ENCODE results near the gene UNC13A. TPM values are rescaled to one million over a fixed set of nuclear protein-coding genes. Genes with fewer than 3 reads are reported as not detected.

UNC13A gene
- total RNA-seq, 1 experiment from 2014 or later, result 0.18 TPM

DNA sequence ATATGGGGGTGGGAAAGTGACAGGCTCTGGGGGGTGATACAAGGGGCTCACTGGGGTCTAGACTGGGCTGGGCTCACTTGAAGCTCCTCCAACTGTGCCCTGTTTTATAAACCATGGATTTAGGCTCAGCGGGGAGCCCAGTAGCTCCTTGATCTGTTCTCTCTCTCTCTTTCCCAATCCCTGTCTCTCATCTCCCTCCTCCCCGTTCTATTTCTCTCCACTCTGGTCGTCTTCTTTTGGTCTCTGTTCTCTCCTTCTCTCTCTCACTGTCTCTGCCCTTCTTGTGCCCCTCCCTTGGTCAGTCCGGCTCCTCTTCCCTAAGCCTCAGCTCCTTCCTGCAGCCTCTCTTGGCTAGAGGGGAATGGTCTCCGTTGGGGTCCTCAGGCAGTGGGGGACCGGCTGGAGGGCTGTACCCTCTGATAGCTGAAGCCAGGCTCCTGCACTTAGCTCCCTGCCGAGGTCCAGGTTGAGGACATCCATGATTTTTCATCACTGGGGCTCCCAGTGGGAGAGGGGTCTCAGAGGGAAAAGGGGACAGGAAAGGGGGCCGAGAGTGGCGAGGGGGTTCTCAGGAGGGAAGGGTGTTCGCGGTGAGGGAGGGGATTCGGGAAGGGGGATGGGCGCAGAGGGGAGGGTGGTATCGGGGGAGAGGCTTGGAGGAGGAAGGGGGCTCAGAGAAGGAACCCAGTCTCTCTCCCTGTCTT lies 8.5 kb downstream of the UNC13A start:
- no TSS peak for BruUV-seq (replicated peaks)
- DNase-seq, result no peak
- Mint-ChIP-seq H3K9me3 (ENCODE audit: unreplicated experiment) (no peaks in the 10 kb centered on the region), H3K4me1 (ENCODE audit: low read depth, unreplicated experiment) (no peaks in the 10 kb centered on the region), H3K27me3 (ENCODE audit: insufficient read depth, unreplicated experiment) (peaks cover 21% of the 10 kb centered on the region), H3K4me3 (ENCODE audit: unreplicated experiment) (peak overlapping the region; percentile 32), H3K36me3 (ENCODE audit: insufficient read depth, unreplicated experiment) (no peaks in the 10 kb centered on the region), H3K27ac (ENCODE audit: unreplicated experiment) (no peak overlapping the region)
- H3K4me1 ChIP-seq, result no peaks in the 10 kb centered on the region
- no peaks in the 10 kb centered on the region for H3K27me3 ChIP-seq (replicated peaks; ENCODE audit: control insufficient read depth, insufficient read depth, low read length)
- no peaks in the 10 kb centered on the region for H3K9me3 ChIP-seq
- TF ChIP-seq, protein P1, sequence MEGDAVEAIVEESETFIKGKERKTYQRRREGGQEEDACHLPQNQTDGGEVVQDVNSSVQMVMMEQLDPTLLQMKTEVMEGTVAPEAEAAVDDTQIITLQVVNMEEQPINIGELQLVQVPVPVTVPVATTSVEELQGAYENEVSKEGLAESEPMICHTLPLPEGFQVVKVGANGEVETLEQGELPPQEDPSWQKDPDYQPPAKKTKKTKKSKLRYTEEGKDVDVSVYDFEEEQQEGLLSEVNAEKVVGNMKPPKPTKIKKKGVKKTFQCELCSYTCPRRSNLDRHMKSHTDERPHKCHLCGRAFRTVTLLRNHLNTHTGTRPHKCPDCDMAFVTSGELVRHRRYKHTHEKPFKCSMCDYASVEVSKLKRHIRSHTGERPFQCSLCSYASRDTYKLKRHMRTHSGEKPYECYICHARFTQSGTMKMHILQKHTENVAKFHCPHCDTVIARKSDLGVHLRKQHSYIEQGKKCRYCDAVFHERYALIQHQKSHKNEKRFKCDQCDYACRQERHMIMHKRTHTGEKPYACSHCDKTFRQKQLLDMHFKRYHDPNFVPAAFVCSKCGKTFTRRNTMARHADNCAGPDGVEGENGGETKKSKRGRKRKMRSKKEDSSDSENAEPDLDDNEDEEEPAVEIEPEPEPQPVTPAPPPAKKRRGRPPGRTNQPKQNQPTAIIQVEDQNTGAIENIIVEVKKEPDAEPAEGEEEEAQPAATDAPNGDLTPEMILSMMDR (IDR thresholded peaks at IDR 0.05; ENCODE audit: insufficient read depth in 1 of 2, low read depth in 1 of 2, low read length in 1 of 2, severe bottlenecking in 1 of 2, unreplicated experiment in 1 of 2), result no peak
- POLR2A ChIA-PET, result no interaction called here
- CTCF ChIA-PET, result no interaction called here
- no peak overlapping the region for H3K4me3 ChIP-seq (ENCODE audit: low read depth, low read length)
- H3K36me3 ChIP-seq (ENCODE audit: control insufficient read depth, insufficient read depth, low read length), result no peaks in the 10 kb centered on the region
- intact Hi-C loops (cut with micrococcal nuclease; ENCODE audit: unreplicated experiment), result loop anchor here (1.0 to 5.0 kb wide), 2 partner anchors 33 to 88 kb away; no protein-coding TSS in a partner anchor

- DNase-seq, result no peak
- POLR2A ChIA-PET, result no interaction called here
- intact Hi-C loops (cut with micrococcal nuclease; ENCODE audit: unreplicated experiment), result loop anchor here (1.0 to 5.0 kb wide), 2 partner anchors 33 to 88 kb away; no protein-coding TSS in a partner anchor
- H3K4me1 Mint-ChIP-seq (ENCODE audit: low read depth, unreplicated experiment), result no peaks in the 10 kb centered on the region
- H3K4me3 Mint-ChIP-seq (ENCODE audit: unreplicated experiment), result no peak overlapping the region
- Histone ChIP-seq H3K4me3 (ENCODE audit: low read depth, low read length) (no peak overlapping the region), H3K4me1 (no peaks in the 10 kb centered on the region), H3K27me3 (replicated peaks; ENCODE audit: control insufficient read depth, insufficient read depth, low read length) (no peaks in the 10 kb centered on the region), H3K36me3 (ENCODE audit: control insufficient read depth, insufficient read depth, low read length) (no peaks in the 10 kb centered on the region), H3K9me3 (no peaks in the 10 kb centered on the region)
- no peak overlapping the region for H3K27ac Mint-ChIP-seq (ENCODE audit: unreplicated experiment)
- CTCF ChIA-PET, result no interaction called here
- no peaks in the 10 kb centered on the region for H3K9me3 Mint-ChIP-seq (ENCODE audit: unreplicated experiment)
- TF ChIP-seq, protein P1 (IDR thresholded peaks at IDR 0.05; ENCODE audit: insufficient read depth in 1 of 2, low read depth in 1 of 2, low read length in 1 of 2, severe bottlenecking in 1 of 2, unreplicated experiment in 1 of 2), result no peak
- BruUV-seq (replicated peaks), result no TSS peak
- H3K36me3 Mint-ChIP-seq (ENCODE audit: insufficient read depth, unreplicated experiment), result no peaks in the 10 kb centered on the region
- H3K27me3 Mint-ChIP-seq (ENCODE audit: insufficient read depth, unreplicated experiment), result peaks cover 21% of the 10 kb centered on the region
Observed at GRCh38 chr19:17678836-17679235, 9.3 kb downstream of the UNC13A start.

DNA sequence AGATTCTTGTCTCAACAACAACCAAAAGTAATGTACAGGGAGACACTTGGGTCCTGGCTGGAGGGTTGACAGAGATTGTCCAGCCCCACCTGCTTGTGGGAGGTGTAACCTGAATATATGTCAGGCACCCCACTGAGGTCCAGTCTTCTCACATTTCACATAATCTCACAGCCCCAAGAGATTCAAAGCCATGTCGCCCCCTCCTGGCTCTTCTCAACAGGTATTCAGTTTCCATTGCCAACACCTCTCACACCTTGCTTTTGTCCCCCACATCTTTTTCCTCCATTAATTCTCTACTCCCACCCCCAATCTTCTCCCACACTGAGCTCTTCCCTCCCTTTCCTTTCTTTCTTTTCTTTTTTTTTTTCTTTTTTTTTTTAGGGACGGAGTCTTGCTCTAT lies 11.2 kb downstream of the UNC13A start:
- no peak for DNase-seq
- no peak overlapping the region for H3K27ac Mint-ChIP-seq (ENCODE audit: unreplicated experiment)
- H3K27me3 ChIP-seq (replicated peaks; ENCODE audit: control insufficient read depth, insufficient read depth, low read length), result no peaks in the 10 kb centered on the region
- no peaks in the 10 kb centered on the region for H3K36me3 Mint-ChIP-seq (ENCODE audit: insufficient read depth, unreplicated experiment)
- no peaks in the 10 kb centered on the region for H3K4me1 ChIP-seq
- intact Hi-C loops (cut with micrococcal nuclease; ENCODE audit: unreplicated experiment), result loop anchor here (5.0 kb wide), 1 partner anchor 90 kb away; no protein-coding TSS in a partner anchor
- H3K4me3 Mint-ChIP-seq (ENCODE audit: unreplicated experiment), result no peak overlapping the region
- no peaks in the 10 kb centered on the region for H3K9me3 ChIP-seq
- no peak overlapping the region for H3K4me3 ChIP-seq (ENCODE audit: low read depth, low read length)
- ChIA-PET CTCF (interaction anchor here (0.5 kb wide), 1 partner anchor 69 kb away, joined by 4 read pairs; no protein-coding TSS in a partner anchor), POLR2A (no interaction called here)
- TF ChIP-seq, protein P1 (IDR thresholded peaks at IDR 0.05; ENCODE audit: insufficient read depth in 1 of 2, low read depth in 1 of 2, low read length in 1 of 2, severe bottlenecking in 1 of 2, unreplicated experiment in 1 of 2), result peak; percentile 15 to 27
- H3K9me3 Mint-ChIP-seq (ENCODE audit: unreplicated experiment), result no peaks in the 10 kb centered on the region
- H3K27me3 Mint-ChIP-seq (ENCODE audit: insufficient read depth, unreplicated experiment), result peaks cover 18% of the 10 kb centered on the region
- no peaks in the 10 kb centered on the region for H3K36me3 ChIP-seq (ENCODE audit: control insufficient read depth, insufficient read depth, low read length)
- BruUV-seq (replicated peaks), result no TSS peak
- H3K4me1 Mint-ChIP-seq (ENCODE audit: low read depth, unreplicated experiment), result no peaks in the 10 kb centered on the region
